Ramos (cell line): ENCODE measurements around the gene DEFB116.
"Not testable (repeated sequence)": the region's sequence is repeated elsewhere in the genome, so short reads cannot be mapped to it uniquely, and the experiment has no call there.

Experiments used
- in situ Hi-C: fragments of 300-500 bp; cut with MboI; formaldehyde crosslinking; loops from one replicate; pipeline ENCODE4 v1.14.3; 2022; ENCODE audit warnings: low sequenced_read_pairs; ENCODE audit not compliant: unreplicated experiment

The DEFB116 gene, protein sequence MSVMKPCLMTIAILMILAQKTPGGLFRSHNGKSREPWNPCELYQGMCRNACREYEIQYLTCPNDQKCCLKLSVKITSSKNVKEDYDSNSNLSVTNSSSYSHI

GRCh38 chr20:31308535-31309162 is at the start of gene DEFB116:
TSS of gene DEFB116 (minus strand) at chr20:31308585. CDS start at chr20:31308585, 0 bp downstream.
- in situ Hi-C loops, result no loop called here

DNA sequence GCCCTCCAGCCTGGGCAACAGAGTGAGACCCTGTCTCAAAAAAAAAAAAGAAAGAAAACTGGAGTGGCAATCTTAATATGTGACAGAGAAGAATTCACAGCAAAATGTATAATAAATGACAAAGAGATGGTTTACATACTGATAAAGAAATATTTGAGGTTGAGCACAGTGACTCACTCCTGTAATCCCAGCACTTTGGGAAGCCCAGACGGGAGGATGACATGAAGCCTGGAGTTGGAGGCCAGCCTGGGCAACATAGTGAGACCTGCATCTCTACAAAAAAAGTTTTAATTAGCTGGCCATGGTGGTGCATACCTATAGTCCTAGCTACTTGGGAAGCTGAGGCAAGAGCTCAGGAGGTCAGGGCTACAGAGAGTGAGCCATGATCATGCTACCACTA is 47.6 kb upstream of the DEFB116 start:
- in situ Hi-C loops, result no loop called here

- in situ Hi-C loops, result no loop called here
Measured at GRCh38 chr20:31341470-31341869, 33.1 kb upstream of the DEFB116 start.

- in situ Hi-C loops, result no loop called here
Measured at GRCh38 chr20:31330893-31331292, 22.5 kb upstream of the DEFB116 start.

GRCh38 chr20:31322504-31322903 is 14.1 kb upstream of the DEFB116 start:
- in situ Hi-C loops, result no loop called here

- in situ Hi-C loops, result not testable (repeated sequence)
Measured at GRCh38 chr20:31284964-31285363, 23.4 kb downstream of the DEFB116 start.

- in situ Hi-C loops, result no loop called here
Measured at GRCh38 chr20:31278178-31278577, 30.2 kb downstream of the DEFB116 start.

GRCh38 chr20:31274441-31274840 is 33.9 kb downstream of the DEFB116 start:
- in situ Hi-C loops, result no loop called here

DNA sequence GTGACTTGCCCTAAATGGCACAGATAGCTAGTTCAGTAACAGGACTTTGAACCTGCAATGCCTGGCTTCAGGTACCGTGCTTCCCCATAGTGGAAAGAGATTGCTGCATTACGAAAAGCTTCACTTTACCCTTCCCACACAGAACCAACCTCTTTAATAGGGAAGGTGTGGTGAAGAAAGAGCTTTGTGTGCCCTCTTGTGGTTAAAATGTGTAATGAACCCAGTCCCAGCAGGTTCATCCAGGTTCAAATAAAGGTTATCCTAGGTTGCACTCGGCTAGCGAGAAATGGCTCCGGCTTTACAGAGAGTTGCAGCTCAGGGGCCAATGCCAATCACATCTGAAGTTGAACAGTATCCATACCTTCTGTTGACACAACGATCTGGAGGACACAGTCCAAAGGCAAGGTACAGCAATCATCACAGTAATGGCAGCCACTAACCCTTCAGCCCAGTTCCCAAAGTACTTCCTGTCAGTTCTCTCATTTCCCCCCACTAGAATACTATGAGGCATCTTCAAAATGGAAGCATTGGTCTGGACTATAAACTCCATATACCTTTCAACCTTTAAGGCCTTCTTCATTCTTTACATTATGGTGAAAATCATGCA is 48.0 kb downstream of the DEFB116 start:
- in situ Hi-C loops, result no loop called here

- in situ Hi-C loops, result no loop called here
Measured at GRCh38 chr20:31257364-31257763, 51.0 kb downstream of the DEFB116 start, which contains the start of gene DEFB115. TSS of gene DEFB115 (plus strand) at chr20:31257664. CDS start at chr20:31257664, 0 bp downstream.

GRCh38 chr20:31256959-31257358 is 51.4 kb downstream of the DEFB116 start:
- in situ Hi-C loops, result no loop called here
